Esophagus squamous epithelium (tissue), 5 donors: Measurements from ENCODE around the gene INPP5E. TPM values are rescaled to one million over a fixed set of nuclear protein-coding genes. Genes with fewer than 3 reads are reported as not detected.
"Not testable (repeated sequence)": the region's sequence is repeated elsewhere in the genome, so short reads cannot be mapped to it uniquely, and the experiment has no call there.

Experiments used
- DNase-seq: peaks from one replicate; lab custom pipeline; 2025; lab: John Stamatoyannopoulos, UW
- H3K27ac ChIP-seq, 4 donors: fragments of 200-600 bp; sonication (generic); one replicate each; pipeline ENCODE4 v1.5.1; 2016 to 2019; ENCODE audit warnings: mild to moderate bottlenecking in 1 of 4
- H3K27me3 ChIP-seq, 4 donors: fragments of 200-600 bp; sonication (generic); 1 replicate in 3 of 4; 2 replicates in 1 of 4; pipeline versions ENCODE4 v1.5.1 to v1.6.0; 2017 to 2021; ENCODE audit warnings: antibody characterized with exemption in 1 of 4
- H3K36me3 ChIP-seq, 3 donors: fragments of 200-600 bp; sonication (generic); one replicate each; pipeline ENCODE4 v1.5.1; 2016 to 2019
- H3K4me1 ChIP-seq, 3 donors: fragments of 200-600 bp; sonication (generic); one replicate each; pipeline ENCODE4 v1.5.1; 2017 to 2019
- H3K4me3 ChIP-seq, 4 donors: fragments of 200-600 bp; sonication (generic); 1 replicate in 3 of 4; 2 replicates in 1 of 4; pipeline ENCODE4 v1.5.1; 2016 to 2019; ENCODE audit warnings: mild to moderate bottlenecking in 2 of 4, moderate library complexity in 1 of 4
- H3K9me3 ChIP-seq, 3 donors: fragments of 200-600 bp; sonication (generic); one replicate each; pipeline ENCODE4 v1.5.1; 2016 to 2019
- CTCF ChIP-seq, 6 experiments: fragments of 450-650 bp in 4 of 6; fragments of 200-600 bp in 2 of 6; sonication (generic) in 2 of 6; IDR thresholded peaks; one replicate each; pipeline ENCODE4 v1.5.1; 2016 to 2019; ENCODE audit warnings: antibody characterized with exemption in 6 of 6, mild to moderate bottlenecking in 4 of 6, moderate library complexity in 4 of 6
- POLR2A ChIP-seq, 4 donors: fragments of 450-650 bp; IDR thresholded peaks; one replicate each; pipeline ENCODE4 v1.6.1; 2017; ENCODE audit warnings: antibody characterized with exemption in 4 of 4, mild to moderate bottlenecking in 4 of 4, moderate library complexity in 3 of 4
- WGBS, 2 donors: methylation state at CpG; one replicate each; pipeline ENCODE4 v1.1.5; 2018; 5-methylcytosine and 5-hydroxymethylcytosine counted together
- intact Hi-C: fragments of 100-400 bp; cut with DNase I; formaldehyde crosslinking; loops from one replicate; pipeline ENCODE4 v1.15.0; 2022
- total RNA-seq, 4 donors: library from RNA; depleted of rRNA; stranded (reverse); fragments of >200 nt; gene quantifications; one replicate each; pipeline ENCODE4 v1.1.0, GENCODE V29; 2016
- donor health status: DM: yes; HTN: yes; CAD: no.

Gene INPP5E
- total RNA-seq, 4 donors from 2014 or later = 6.2 to 7.8 (median 7.5) TPM

GRCh38 chr9:136426787-136427186, 12.9 kb downstream of the INPP5E start:
- H3K4me1 ChIP-seq = no peaks in the 10 kb centered on the region
- H3K27ac ChIP-seq = no peak overlapping the region
- TF ChIP-seq CTCF (IDR thresholded peaks at IDR 0.05) (no peak), POLR2A (IDR thresholded peaks at IDR 0.05) (no peak)
- intact Hi-C loops = no loop called here
- 49 to 67% methylated on average over 12 of the region's 12 CpGs for WGBS, 2 donors
- DNase-seq = no peak
- H3K4me3 ChIP-seq = no peak overlapping the region
- H3K36me3 ChIP-seq = peaks cover 31 to 72% (median 34%) of the 10 kb centered on the region in 3 donors
- no peaks in the 10 kb centered on the region for H3K27me3 ChIP-seq
- no peaks in the 10 kb centered on the region for H3K9me3 ChIP-seq

GRCh38 chr9:136425367-136425766, 14.3 kb downstream of the INPP5E start:
- DNase-seq, H3K4me3 ChIP-seq, H3K27me3 ChIP-seq, H3K4me1 ChIP-seq, intact Hi-C loops, H3K27ac ChIP-seq, H3K9me3 ChIP-seq: not testable (repeated sequence)
- WGBS, 2 donors = 56 to 69% methylated on average over 1 to 7 of the region's 7 CpGs
- H3K36me3 ChIP-seq = peaks cover 31 to 78% (median 36%) of the 10 kb centered on the region in 3 donors

GRCh38 chr9:136424750-136425362, 14.8 kb downstream of the INPP5E start:
- TF ChIP-seq CTCF (IDR thresholded peaks at IDR 0.05) = no peak
- no peak for TF ChIP-seq POLR2A (IDR thresholded peaks at IDR 0.05)
- H3K27ac ChIP-seq = no peak overlapping the region
- no peaks in the 10 kb centered on the region for H3K9me3 ChIP-seq
- intact Hi-C loops = no loop called here
- H3K27me3 ChIP-seq = no peaks in the 10 kb centered on the region
- H3K4me3 ChIP-seq = no peak overlapping the region
- WGBS, 2 donors = 86 to 88% methylated on average over 13 to 19 of the region's 27 CpGs
- no peak for DNase-seq
- H3K4me1 ChIP-seq = no peaks in the 10 kb centered on the region
- peaks cover 26 to 78% (median 37%) of the 10 kb centered on the region in 3 donors for H3K36me3 ChIP-seq

GRCh38 chr9:136423432-136424146, 16.1 kb downstream of the INPP5E start:
- intact Hi-C loops = no loop called here

GRCh38 chr9:136422876-136423275, 16.8 kb downstream of the INPP5E start:
- Histone ChIP-seq H3K9me3 (no peaks in the 10 kb centered on the region), H3K4me3 (no peak overlapping the region), H3K27me3 (no peaks in the 10 kb centered on the region), H3K36me3 (peaks cover 44 to 78% (median 48%) of the 10 kb centered on the region in 3 donors), H3K27ac (no peak overlapping the region), H3K4me1 (no peaks in the 10 kb centered on the region)
- DNase-seq = no peak
- no peak for TF ChIP-seq POLR2A (IDR thresholded peaks at IDR 0.05)
- TF ChIP-seq CTCF (IDR thresholded peaks at IDR 0.05) = no peak
- 86 to 91% methylated on average over 2 to 14 of the region's 26 CpGs for WGBS, 2 donors
- intact Hi-C loops = no loop called here

More at GRCh38 chr9:136423432-136424146, 16.1 kb downstream of the INPP5E start:
- H3K9me3 ChIP-seq = no peaks in the 10 kb centered on the region
- TF ChIP-seq POLR2A (IDR thresholded peaks at IDR 0.05) (no peak), CTCF (IDR thresholded peaks at IDR 0.05) (no peak)
- H3K4me1 ChIP-seq = no peaks in the 10 kb centered on the region
- peaks cover 37 to 78% (median 41%) of the 10 kb centered on the region in 3 donors for H3K36me3 ChIP-seq
- no peak for DNase-seq
- H3K27ac ChIP-seq = no peak overlapping the region
- WGBS, 2 donors = 92 to 94% methylated on average over 15 to 26 of the region's 43 CpGs
- no peak overlapping the region for H3K4me3 ChIP-seq
- H3K27me3 ChIP-seq = no peaks in the 10 kb centered on the region
